ENCODE measurements around the gene RALGAPA2.

Gene RALGAPA2

GRCh38 chr20:20706285-20706684, 6.2 kb downstream of the RALGAPA2 start:
- no peak overlapping the region for H3K27ac ChIP-seq
- TF ChIP-seq CTCF (IDR thresholded peaks at IDR 0.05) (no peak), ZFX (IDR thresholded peaks at IDR 0.05; ENCODE audit: borderline replicate concordance) (no peak)

- no peak overlapping the region for H3K27ac ChIP-seq
- TF ChIP-seq ZFX (IDR thresholded peaks at IDR 0.05; ENCODE audit: borderline replicate concordance) (no peak), CTCF (IDR thresholded peaks at IDR 0.05) (no peak)
Measured at GRCh38 chr20:20702330-20703245, 9.9 kb downstream of the RALGAPA2 start.

GRCh38 chr20:20699917-20700316, 12.5 kb downstream of the RALGAPA2 start:
- no peak overlapping the region for H3K27ac ChIP-seq

GRCh38 chr20:20699144-20699543, 13.3 kb downstream of the RALGAPA2 start:
- TF ChIP-seq CTCF (IDR thresholded peaks at IDR 0.05): no peak
- TF ChIP-seq ZFX (IDR thresholded peaks at IDR 0.05; ENCODE audit: borderline replicate concordance): no peak
- H3K27ac ChIP-seq: no peak overlapping the region

More at GRCh38 chr20:20699917-20700316, 12.5 kb downstream of the RALGAPA2 start:
- TF ChIP-seq ZFX (IDR thresholded peaks at IDR 0.05; ENCODE audit: borderline replicate concordance) (no peak), CTCF (IDR thresholded peaks at IDR 0.05) (no peak)

- TF ChIP-seq CTCF (IDR thresholded peaks at IDR 0.05) (no peak), ZFX (IDR thresholded peaks at IDR 0.05; ENCODE audit: borderline replicate concordance) (no peak)
Measured at GRCh38 chr20:20697325-20697845, 15.1 kb downstream of the RALGAPA2 start.

GRCh38 chr20:20695250-20695816, 17.1 kb downstream of the RALGAPA2 start:
- TF ChIP-seq ZFX (IDR thresholded peaks at IDR 0.05; ENCODE audit: borderline replicate concordance): no peak
- no peak for TF ChIP-seq CTCF (IDR thresholded peaks at IDR 0.05)

More at GRCh38 chr20:20697325-20697845, 15.1 kb downstream of the RALGAPA2 start:
- H3K27ac ChIP-seq: no peak overlapping the region

GRCh38 chr20:20694591-20694990, 17.9 kb downstream of the RALGAPA2 start:
- no peak for TF ChIP-seq CTCF (IDR thresholded peaks at IDR 0.05)
- no peak for TF ChIP-seq ZFX (IDR thresholded peaks at IDR 0.05; ENCODE audit: borderline replicate concordance)
- H3K27ac ChIP-seq: no peak overlapping the region

More at GRCh38 chr20:20695250-20695816, 17.1 kb downstream of the RALGAPA2 start:
- no peak overlapping the region for H3K27ac ChIP-seq
